AG08395 (cell line): ENCODE data around the gene ELF2.
"Not testable (repeated sequence)": the region's sequence is repeated elsewhere in the genome, so short reads cannot be mapped to it uniquely, and the experiment has no call there.

ENCODE experiments used
- DNase-seq: peaks from one replicate; pipeline ENCODE4 v3.0.0; 2012; ENCODE audit warnings: mixed read lengths, low spot score

The ELF2 gene

DNA sequence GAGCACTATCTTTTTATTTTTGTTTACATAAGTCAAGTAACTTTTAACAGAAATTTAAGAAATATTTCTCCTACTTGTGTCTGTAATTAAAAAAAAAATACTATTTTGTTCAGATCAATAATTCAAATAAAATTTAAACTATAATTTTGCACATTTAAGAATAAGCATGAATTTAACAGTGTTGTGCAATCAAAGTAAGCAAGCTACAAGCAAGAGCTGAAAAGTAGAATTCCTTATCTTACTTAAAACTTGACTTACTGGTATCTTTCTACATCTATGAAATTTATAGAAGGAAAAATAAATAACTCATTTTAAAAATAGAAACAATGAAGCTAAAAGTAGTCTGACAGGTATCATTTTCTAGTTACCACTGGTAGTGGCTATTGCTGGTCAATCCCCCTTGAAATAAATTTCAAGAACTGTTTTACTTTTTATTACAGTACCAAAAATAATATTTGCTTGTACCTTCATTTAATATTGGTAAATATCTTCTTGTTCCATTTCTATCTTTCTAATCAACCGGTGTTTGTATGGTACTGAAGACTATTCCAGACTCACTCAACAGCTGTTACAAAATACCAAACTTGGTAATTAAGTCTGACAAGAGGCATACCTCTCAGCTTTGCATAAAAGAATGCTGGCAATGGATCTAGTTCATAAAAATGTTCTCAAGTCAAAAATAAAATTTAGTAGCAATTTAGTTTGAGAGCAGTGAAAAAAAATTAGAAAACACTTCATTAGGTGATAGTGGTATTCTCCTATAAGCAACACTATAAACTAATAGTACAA, 99.3 kb downstream of the ELF2 start:
- DNase-seq: no peak

GRCh38 chr4:139076016-139076744, 100.8 kb downstream of the ELF2 start:
- DNase-seq: no peak

GRCh38 chr4:139060591-139060990, 116.4 kb downstream of the ELF2 start:
- DNase-seq: no peak

- not testable (repeated sequence) for DNase-seq
These were observed 118.0 kb downstream of the ELF2 start for GRCh38 chr4:139059026-139059425.

- DNase-seq: peak; percentile 22
These were observed 122.1 kb downstream of the ELF2 start for GRCh38 chr4:139054791-139055505.

DNA sequence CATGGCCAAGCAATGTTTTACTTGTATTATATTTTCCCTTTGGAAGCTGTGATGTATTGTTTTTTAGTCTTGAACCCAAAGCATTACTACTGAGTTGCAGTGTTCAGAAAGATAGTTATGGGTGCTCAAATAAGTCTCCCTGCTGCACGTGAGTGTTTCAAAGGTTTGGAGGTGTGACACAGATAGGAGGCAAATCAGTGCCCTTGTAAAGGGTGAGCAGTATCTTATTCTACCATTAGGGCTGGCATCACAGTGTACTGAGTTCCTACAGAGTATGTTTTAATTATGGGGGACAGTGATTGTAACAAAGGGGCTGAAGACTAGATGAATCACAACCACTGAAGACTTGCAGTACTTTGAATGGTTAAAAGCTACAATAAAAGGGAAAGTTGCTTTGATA, 123.1 kb downstream of the ELF2 start:
- DNase-seq: no peak

DNA sequence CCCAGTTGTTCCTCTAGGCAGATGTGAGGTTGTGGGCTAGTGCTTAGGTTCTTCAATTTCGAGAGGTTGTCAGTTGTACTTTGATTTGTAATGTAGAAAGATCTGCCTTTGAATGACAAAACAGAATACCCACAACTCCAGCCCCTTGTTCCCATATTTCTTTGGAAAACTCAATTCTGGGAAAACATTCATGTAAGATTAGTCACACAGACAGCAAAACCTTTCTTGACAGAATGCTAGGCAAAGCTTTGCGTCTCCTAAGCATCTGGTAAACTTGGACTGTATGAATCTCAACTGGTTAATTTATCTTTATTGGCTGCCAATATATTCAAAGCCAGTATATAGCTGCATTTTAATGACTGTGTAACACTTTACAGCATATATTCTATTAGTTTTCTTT, 126.6 kb downstream of the ELF2 start:
- DNase-seq: no peak

DNA sequence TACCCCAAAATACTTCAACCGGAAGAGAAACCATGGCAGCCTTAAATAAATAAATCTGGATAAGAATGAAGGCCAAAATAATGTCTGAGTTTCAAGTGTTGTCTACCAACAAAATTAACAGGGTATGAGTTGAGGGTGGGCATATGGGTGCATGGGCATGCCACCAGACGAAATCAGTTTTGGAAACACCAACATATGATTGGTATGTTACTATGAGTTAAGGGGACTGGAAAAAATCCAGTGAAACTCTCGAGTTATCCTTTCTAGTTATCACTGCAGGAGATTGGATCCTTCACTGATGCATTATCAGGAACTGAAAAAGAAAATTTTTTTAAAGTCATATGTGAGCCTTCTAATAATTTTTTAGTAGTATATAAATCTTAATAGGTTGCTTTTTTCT, 129.0 kb downstream of the ELF2 start:
- no peak for DNase-seq

DNA sequence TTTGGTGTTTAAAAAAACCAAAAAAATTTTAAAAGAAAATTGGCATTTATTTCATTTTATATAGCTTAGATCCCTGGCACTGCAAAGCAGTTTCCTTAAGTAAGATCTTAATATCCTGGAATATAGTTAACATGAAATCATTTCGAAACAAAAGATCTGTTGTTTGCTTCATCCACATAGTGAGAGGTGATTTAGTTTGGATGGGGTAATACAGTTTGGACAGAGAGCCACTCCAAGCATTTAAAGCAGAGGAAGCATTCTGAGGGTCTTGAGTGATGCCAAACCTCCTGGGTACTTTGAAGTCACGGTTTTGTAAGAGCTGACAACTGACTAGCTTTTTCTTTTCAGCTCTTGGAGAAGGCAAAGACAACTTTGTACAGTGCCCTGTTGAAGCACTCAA, 132.7 kb downstream of the ELF2 start:
- DNase-seq: no peak

DNA sequence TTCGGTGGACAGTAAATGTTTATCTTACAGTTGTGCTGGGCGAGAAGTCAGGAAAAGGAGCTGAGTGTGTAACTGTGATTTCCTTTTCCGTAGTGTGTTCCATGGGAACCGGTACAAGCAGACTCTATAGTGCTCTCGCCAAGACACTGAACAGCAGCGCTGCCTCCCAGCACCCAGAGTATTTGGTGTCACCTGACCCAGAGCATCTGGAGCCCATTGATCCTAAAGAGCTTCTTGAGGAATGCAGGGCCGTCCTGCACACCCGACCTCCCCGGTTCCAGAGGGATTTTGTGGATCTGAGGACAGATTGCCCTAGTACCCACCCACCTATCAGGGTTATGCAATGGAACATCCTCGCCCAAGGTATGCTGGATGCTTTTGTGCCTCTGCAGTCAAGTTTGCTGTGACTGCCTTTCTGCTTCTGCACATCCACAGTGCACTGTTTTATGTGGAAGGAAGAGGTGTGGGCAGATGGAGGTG, 134.0 kb downstream of the ELF2 start:
- DNase-seq: no peak

DNA sequence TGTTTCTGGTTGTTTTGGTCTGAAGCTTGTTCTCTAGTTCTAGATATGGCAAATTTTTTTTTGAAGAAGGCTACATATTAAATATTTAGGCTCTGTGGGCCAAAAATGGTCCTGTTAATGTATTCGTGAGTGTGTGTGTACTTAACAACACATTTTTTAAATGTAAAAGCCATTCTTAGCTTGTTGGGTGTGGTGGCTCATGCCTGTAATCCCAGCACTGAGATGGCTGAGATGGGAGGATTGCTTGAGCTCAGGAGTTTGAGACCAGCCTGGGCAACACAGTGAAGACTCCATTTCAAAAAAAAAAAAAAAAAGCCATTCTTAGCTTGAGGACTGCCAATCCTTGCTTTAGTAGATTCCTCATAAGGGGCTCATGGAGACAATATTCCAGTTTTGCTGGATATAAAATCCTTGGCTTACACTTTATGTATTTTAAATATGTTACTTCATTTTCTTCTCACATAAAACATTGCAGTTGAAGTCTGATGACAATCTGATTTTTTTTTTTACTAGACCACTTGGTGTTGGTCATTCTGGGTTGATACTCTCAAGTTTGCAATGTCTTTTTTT, 138.1 kb downstream of the ELF2 start:
- no peak for DNase-seq

- DNase-seq: no peak
These were observed 140.1 kb downstream of the ELF2 start for GRCh38 chr4:139036885-139037284.

DNA sequence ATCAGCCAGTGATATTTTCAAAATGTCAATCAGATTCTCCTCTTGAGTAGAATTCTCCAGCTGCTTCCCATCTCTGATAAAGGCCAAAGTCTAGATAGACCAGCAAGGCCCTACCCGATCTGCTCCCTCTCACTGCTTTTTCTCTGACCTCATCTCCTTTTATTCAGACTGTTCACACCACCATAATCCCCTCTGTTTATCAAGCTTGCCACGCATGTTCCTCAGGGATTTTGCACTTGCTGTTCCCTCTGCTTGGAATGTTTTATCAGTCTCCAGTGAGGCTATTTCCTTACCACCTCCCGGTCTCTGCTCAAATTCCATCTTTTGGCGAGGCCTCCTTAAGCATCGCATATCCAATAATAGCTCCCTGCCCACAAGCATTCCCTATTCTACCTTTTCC, 141.4 kb downstream of the ELF2 start:
- DNase-seq: no peak

GRCh38 chr4:139030614-139031235, 146.3 kb downstream of the ELF2 start:
- peak; percentile 82 for DNase-seq

DNA sequence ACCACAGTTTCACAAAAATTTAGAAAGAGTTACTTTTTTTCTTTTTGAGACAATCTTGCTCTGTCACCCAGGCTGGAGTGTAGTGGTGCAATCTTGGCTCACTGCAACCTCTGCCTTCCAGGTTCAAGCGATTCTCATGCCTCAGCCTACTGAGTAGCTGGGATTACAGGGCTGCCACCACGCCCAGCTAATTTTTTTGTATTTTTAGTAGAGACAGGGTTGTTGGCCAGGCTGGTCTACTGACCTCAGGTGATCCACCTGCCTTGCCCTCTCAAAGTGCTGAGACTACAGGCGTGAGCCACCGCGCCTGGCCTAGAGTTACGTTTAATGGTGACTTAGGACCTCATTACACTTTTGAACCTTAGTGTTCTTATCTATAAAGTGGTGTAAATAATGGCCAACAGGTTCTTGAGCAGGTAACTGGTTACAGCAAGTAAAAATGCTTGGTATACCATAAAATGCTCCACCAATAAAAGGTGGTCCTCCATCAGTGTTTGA, 147.1 kb downstream of the ELF2 start:
- DNase-seq: not testable (repeated sequence)

DNA sequence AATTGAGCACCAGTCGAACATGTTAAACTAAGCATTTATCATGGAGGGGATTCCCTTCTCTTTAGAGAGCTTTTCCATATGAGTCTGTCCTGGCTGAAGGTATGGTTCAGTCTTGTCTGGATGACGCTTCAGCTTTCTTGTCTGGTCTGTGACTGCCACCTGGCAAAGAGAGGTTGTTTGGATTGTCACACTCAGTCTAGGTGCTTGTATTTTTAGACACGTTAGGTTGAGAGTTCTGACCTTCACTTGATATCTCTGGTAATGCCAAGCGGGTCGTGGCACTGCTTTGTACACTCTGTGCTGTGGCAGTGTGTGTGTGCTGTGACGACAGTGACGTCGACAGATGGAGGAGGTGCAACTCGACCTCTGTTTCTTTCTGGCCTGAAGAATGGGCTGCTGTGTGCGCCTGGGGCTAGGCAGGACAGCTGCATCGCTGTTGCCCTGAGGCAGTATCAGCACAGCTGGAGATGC, 148.8 kb downstream of the ELF2 start:
- no peak for DNase-seq

GRCh38 chr4:139027776-139028175, 149.2 kb downstream of the ELF2 start:
- no peak for DNase-seq

GRCh38 chr4:139025841-139026240, 151.2 kb downstream of the ELF2 start:
- DNase-seq: no peak

DNA sequence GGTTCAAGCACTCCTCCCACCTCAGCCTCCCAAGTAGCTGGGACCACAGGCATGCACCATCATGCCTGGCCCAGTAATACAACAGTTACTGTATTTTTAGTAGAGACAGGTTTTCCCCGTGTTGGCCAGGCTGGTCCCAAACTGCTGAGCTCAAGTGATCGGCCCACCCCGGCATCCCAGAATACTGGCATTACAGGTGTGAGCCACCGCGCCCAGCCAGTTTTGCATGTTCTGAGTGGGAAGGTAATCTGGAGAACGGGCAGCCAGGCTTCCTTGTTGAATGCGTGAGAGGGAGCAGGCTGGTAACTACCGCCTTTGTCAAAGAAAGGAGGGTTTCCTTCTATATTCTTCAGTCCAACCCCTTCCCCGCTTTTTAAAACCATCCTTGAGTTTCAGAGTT, 152.3 kb downstream of the ELF2 start:
- no peak for DNase-seq

DNA sequence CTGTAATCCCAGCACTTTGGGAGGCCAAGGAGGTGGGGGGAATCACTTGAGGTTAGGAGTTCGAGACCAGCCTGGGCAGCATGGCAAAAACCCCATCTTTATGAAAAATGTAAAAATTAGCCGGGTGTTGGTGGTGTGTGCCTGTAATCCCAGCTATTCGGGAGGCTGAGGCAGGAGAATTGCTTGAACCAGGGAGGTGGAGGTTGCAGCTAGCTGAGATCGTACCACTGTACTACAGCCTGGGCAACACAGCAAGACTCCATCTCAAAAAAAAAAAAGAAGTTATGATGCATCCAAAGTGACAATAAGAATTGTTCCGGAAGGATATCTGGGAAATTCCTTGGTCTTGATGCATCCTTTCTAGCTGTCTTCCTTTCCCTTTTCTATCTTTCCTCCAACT, 154.2 kb downstream of the ELF2 start:
- DNase-seq: no peak

- DNase-seq: not testable (repeated sequence)
These were observed 155.9 kb downstream of the ELF2 start for GRCh38 chr4:139021071-139021470.

DNA sequence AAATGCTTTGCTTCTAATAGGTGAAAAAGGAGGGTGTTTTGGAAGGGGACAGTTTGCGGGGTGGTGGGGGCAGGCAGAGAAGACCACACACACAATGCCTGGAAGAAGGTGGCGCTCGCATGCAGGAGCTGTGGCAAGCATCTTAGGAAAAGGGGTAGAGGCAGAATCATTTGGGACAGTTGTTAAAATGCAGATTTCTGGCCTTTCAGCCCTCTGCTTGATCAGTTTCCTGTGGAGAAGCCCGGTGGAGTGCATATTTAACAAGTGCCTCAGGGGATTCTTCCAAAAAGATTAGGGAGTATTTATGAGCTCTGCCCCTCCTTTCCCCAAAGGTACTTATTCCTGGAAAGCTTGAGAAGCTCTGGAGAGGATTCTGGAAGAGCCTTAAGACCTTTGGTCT, 156.6 kb downstream of the ELF2 start:
- no peak for DNase-seq
